Left cardiac atrium (tissue), 4 donors: ENCODE measurements around the gene PRUNE2. TPM values are rescaled to one million over a fixed set of nuclear protein-coding genes. Genes with fewer than 3 reads are reported as not detected.
"Not testable (repeated sequence)": the region's sequence is repeated elsewhere in the genome, so short reads cannot be mapped to it uniquely, and the experiment has no call there.

Source experiments
- ATAC-seq, 2 donors: fragments of 200-7000 bp; cut with Tn5 transposase; one replicate each; pipeline ENCODE4 v1.9.1; 2020; ENCODE audit warnings: mild to moderate bottlenecking in 2 of 2, moderate library complexity in 2 of 2
- DNase-seq: peaks from one replicate; pipeline ENCODE4 v3.0.0-alpha.2; 2020
- intact Hi-C, 2 donors: fragments of 100-400 bp; cut with DNase I; formaldehyde crosslinking; loops; one replicate each; pipeline versions ENCODE4 v1.14.1 to v1.15.1; 2022 to 2023
- long read RNA-seq: library from polyadenylated mRNA; unstranded; transcript quantifications from one replicate; pipeline ENCODE4 v2.0.0, GENCODE V29; 2021
- total RNA-seq, 2 donors: library from RNA; stranded (reverse); fragmentation: NEBNext Ultra II Directional; extraction: Animal tissue kit (Norgen Biotek cat#: 25700); gene quantifications; one replicate each; pipeline ENCODE4 v1.2.1, GENCODE V29; 2021
- donor health status: DM: no; HTN: yes; CAD: no.
- donor health status: DM: no; HTN: yes; CAD: no; lungs with severe emphysema.
- donor health status: DM: yes; HTN: yes; CAD: no.
- donor health status: Dilated cardiomyopathy.

The PRUNE2 gene
- total RNA-seq: 10 to 100 TPM; 33.1 to 37.5 TPM
- long read RNA-seq, partial matches to known transcripts: 0 of 3 reads
- long read RNA-seq, other reads (novel, unspliced or antisense): 3 of 3 reads

DNA sequence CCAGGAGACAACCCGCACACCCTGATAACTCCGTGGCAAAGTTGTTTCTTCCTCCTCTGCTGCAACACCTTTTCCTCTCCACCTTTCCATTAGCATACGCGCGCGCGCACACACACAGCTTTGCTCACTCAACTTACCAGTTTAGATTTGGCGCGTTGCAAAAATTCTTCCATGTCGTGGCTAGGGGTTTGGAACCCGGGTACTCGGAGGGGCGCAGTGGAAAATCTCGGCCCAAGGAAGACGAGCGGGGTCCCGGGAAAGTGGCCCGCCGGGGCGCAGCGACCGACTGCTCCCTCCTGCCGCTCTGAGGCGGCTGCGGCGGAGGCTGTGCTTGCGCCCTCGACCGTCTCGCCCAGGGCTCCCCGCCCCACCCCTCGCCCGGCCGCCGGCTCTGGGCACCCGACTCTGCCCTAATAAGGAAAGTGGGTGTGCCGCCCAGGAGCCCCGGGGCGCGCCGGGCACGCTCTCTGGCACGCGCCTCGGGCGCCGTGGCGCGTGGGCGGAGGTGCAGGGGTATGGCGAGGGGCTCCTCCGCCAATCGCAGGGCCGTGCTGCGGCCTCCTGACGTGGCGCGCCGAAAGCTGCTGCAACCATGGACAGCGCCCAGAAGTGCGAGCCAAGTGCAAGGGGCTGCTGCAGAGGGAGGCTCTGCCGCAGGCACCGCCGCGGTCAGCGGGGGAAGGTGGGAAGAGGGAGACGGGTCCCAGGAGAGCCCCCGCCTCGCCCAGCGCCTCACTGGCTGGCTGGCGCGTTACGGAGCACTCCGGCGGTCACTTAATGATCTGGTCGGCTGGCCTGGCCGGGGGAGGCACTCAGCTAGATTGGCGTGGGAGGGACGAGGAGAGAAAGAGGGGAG lies at the start of gene PRUNE2:
Gene PRUNE2, minus strand, starts transcription at position 324 of the 856 bp plus-strand sequence. Its CDS starts 151 bp downstream, at position 173.
- DNase-seq (peak; percentile 76), ATAC-seq (peak; percentile 96 to 99)
- intact Hi-C loops: no loop called here

DNA sequence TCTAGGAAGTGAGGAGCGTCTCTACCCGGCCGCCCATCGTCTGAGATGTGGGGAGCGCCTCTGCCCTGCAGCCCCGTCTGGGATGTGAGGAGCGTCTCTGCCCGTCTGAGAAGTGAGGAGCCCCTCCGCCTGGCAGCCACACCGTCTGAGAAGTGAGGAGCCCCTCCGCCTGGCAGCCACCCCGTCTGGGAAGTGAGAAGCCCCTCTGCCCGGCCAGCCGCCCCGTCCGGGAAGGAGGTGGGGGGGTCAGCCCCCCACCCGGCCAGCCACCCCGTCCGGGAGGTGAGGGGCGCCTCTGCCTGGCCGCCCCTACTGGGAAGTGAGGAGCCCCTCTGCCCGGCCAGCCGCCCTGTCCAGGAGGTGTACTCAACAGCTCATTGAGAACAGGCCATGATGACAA lies 49.5 kb upstream of the PRUNE2 start:
- DNase-seq, intact Hi-C loops, ATAC-seq: not testable (repeated sequence)

DNA sequence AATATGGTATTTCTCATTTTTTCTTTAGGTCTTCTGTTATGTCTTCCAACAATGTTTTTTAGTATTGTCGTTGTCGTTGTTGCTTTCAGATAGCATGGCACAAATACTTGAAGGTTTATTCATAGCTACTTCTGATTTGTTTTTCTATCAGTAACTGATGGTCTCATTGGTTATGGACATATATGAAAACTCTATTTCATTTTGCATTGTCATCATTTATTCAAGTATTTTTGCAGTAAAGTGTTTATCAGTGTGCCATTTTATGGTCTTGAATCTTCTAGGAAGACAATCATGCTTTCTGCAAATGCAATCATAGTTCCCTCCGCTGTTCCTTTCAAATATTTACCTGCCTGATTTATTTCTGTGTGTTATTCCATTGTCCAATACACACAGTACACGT lies 44.0 kb upstream of the PRUNE2 start:
- intact Hi-C loops: no loop called here
- no peak for DNase-seq
- no peak for ATAC-seq

GRCh38 chr9:76944011-76944410 lies 38.1 kb upstream of the PRUNE2 start:
- intact Hi-C loops: no loop called here
- DNase-seq (no peak), ATAC-seq (no peak)

GRCh38 chr9:76943054-76943453 lies 37.1 kb upstream of the PRUNE2 start:
- ATAC-seq: no peak
- no peak for DNase-seq
- intact Hi-C loops: no loop called here

GRCh38 chr9:76932757-76933156 lies 26.8 kb upstream of the PRUNE2 start:
- ATAC-seq: no peak

DNA sequence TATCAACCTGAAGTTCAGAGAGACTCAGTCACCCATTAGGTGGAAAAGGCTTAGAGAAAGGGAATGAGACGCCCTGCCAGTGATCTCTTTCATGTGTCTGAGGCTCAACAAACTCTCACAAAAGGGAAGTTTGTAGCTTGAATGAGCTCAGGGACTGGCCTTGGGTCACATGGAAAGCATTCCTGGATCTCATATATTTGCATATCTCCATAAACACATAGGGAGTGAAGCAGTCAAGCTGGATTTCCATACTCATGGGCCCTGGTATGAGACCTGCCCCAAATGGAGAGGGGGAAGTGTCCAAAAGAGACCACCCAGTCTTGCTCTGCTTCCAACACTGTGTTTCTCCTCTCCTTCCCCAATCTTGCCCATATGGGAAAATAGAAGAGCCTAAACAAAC lies 26.4 kb upstream of the PRUNE2 start:
- ATAC-seq: no peak
- intact Hi-C loops: no loop called here
- DNase-seq: no peak

More at GRCh38 chr9:76932757-76933156, 26.8 kb upstream of the PRUNE2 start:
- intact Hi-C loops: no loop called here
- no peak for DNase-seq

DNA sequence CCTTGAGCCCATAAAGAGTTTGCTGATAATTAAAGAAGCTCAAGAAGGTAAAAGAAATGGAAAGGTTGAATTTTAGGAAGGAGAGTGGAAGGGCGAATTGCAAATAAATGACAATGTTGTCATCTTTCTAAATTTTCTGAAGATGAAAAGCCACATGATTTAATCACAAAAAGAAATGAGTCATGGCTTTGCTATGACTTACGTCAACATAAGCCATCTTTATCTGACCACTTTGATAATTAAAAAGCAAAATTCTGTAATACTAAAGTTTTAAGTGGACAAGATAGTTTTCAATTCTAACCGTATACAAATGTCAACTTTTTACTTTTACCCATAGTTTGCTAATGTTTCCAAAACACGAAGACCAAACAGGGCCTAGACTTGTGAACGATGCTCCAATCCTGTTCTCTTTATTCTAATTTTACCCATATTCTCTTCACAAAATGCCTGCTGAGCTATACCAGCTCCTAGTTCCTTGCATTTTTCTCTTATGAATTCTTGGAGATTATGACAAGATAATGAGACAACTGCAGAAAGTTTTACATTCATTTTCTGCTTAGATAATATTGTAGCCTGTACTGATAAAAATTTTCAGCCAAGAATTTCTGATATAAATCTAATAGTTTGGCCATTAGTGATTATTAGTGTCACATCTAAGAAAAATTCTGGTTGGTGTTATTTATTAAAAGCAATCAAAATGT lies 21.8 kb upstream of the PRUNE2 start:
- DNase-seq (no peak), ATAC-seq (no peak)
- intact Hi-C loops: no loop called here

DNA sequence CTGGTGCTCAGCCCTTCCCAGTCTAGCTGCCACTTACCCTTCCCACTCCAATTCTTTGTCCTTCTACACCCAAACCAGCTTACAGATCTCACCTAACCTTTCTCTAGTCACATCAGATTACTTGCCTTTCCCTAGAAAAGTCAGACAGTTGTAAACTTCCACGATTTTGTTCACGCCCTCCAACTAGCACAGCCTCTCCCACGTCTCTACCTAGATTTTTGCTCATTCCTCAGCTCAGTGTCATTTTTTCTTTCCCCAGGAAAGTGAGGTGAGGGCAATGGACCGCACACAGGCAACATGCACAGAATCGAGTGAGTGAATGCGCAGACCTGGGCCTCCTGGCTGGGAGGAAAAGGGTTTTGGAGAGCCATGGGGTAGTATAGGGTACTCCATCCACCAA lies 20.9 kb upstream of the PRUNE2 start:
- ATAC-seq (no peak), DNase-seq (no peak)
- intact Hi-C loops: no loop called here

- no peak for ATAC-seq
- no peak for DNase-seq
- intact Hi-C loops: no loop called here
These were observed 20.4 kb upstream of the PRUNE2 start for GRCh38 chr9:76926324-76926741.

DNA sequence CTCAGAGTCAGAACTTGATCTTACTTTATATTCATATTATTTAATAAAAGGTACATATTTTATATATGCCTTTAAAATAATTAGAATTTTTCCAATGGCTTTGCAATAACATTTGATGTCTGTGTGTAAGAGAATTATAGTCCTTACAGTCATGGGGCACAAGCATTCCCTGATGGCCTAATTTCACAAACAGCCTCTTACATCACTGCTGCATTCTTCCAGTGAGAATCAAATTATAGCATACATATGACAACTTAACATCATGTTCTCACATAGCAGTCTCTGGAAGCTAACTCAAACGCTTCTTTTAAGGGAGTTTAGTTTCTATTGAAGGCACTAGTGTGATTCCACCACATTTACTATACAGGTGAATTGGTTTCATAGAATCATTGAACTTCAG lies 15.3 kb upstream of the PRUNE2 start:
- DNase-seq (no peak), ATAC-seq (no peak)
- intact Hi-C loops: no loop called here

GRCh38 chr9:76917299-76917698 lies 11.4 kb upstream of the PRUNE2 start:
- DNase-seq: no peak
- ATAC-seq: no peak
- intact Hi-C loops: no loop called here

GRCh38 chr9:76916231-76916630 lies 10.3 kb upstream of the PRUNE2 start:
- ATAC-seq (no peak), DNase-seq (no peak)
- intact Hi-C loops: no loop called here

GRCh38 chr9:76913467-76913866 lies 7.6 kb upstream of the PRUNE2 start:
- intact Hi-C loops: no loop called here
- ATAC-seq (no peak), DNase-seq (no peak)

GRCh38 chr9:76912636-76913275 lies 6.8 kb upstream of the PRUNE2 start:
- no peak for ATAC-seq
- intact Hi-C loops: no loop called here

GRCh38 chr9:76911971-76912370 lies 6.1 kb upstream of the PRUNE2 start:
- DNase-seq: no peak
- no peak for ATAC-seq
- intact Hi-C loops: no loop called here

More at GRCh38 chr9:76912636-76913275, 6.8 kb upstream of the PRUNE2 start:
- no peak for DNase-seq

- intact Hi-C loops: no loop called here
- DNase-seq (no peak), ATAC-seq (no peak)
These were observed 4.9 kb upstream of the PRUNE2 start for GRCh38 chr9:76910861-76911260.

GRCh38 chr9:76906647-76906975 lies 697 bp upstream of the PRUNE2 start:
- intact Hi-C loops: no loop called here
- no peak for DNase-seq
- no peak for ATAC-seq

DNA sequence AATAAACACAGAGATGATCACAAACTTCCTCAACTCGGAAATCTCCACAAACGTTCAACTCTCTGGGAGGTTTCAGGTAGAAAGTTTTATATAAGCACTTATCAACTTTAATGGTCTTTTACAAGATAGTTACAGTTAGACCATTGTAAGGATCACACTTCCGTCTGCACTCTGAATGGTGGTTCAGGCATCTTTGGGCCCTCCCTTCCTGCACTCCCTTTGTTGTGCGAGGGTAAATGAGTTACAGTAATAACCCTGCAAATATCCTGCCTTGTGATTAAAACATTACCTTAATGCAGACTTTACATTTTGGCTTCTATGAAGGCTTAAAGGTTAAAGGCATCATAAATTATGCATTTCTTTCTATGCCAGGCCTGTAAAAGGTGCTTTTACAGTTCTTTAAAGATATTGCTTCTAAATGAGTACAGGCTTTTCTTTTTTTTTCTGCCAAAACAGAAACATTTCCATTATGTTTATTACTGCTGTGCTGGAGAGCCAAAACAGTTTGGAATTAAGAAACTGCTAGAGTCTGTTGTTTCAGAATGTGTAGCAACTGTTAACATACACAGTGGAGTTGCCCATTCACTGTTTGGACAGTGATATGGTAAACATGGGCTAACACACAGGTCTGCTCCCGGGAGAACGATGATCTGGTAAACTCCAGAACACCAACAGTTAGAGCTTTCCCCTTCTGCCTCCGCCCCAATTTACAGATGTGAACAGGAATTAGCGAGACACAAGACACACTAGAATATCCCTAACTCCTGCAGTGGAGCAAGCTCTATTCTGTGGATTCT lies 1.1 kb downstream of the PRUNE2 start:
- intact Hi-C loops: no loop called here
- DNase-seq (no peak), ATAC-seq (no peak)
